ENCODE measurements around the gene PDPK1.

PDPK1 gene

GRCh38 chr16:2520097-2520783 lies 17.6 kb upstream of the PDPK1 start, which contains the start of gene AMDHD2:
Gene AMDHD2 (plus strand): TSS chr16:2520371. CDS start chr16:2520459, 88 bp downstream.
- Histone ChIP-seq H3K27ac (replicated peaks) (peak within 1 kb of the TSS; percentile 68), H3K4me3 (replicated peaks; ENCODE audit: insufficient read depth, low read length) (peak within 1 kb of the TSS; percentile 53), H3K27me3 (ENCODE audit: insufficient read depth, poor library complexity, severe bottlenecking) (no peaks in the 10 kb centered on the region)
- TF ChIP-seq CTCF (IDR thresholded peaks at IDR 0.05; ENCODE audit: insufficient read depth, low read length) (no peak), POLR2AphosphoS5 (IDR thresholded peaks at IDR 0.05; ENCODE audit: low read depth) (peak; percentile 93), REST (IDR thresholded peaks at IDR 0.05; ENCODE audit: insufficient replicate concordance, low read depth) (no peak)
- DNase-seq (ENCODE audit: low read depth in 1 of 2, low spot score in 1 of 2) = peak; percentile 83 to 89

- peak overlapping the region; percentile 53 for H3K4me3 ChIP-seq (replicated peaks; ENCODE audit: insufficient read depth, low read length)
- peak in 1 of 2 experiments; percentile 64 for DNase-seq (ENCODE audit: low read depth in 1 of 2, low spot score in 1 of 2)
- TF ChIP-seq CTCF (IDR thresholded peaks at IDR 0.05; ENCODE audit: insufficient read depth, low read length) (no peak), REST (IDR thresholded peaks at IDR 0.05; ENCODE audit: insufficient replicate concordance, low read depth) (no peak), POLR2AphosphoS5 (IDR thresholded peaks at IDR 0.05; ENCODE audit: low read depth) (no peak), SPI1 (IDR thresholded peaks at IDR 0.05; ENCODE audit: borderline replicate concordance, low read depth) (peak; percentile 78)
- H3K27me3 ChIP-seq (ENCODE audit: insufficient read depth, poor library complexity, severe bottlenecking) = no peaks in the 10 kb centered on the region
- peak overlapping the region; percentile 68 for H3K27ac ChIP-seq (replicated peaks)
Measured at GRCh38 chr16:2520784-2521531, 16.9 kb upstream of the PDPK1 start.

- DNase-seq (ENCODE audit: low read depth in 1 of 2, low spot score in 1 of 2) = no peak
- no peak overlapping the region for H3K4me3 ChIP-seq (replicated peaks; ENCODE audit: insufficient read depth, low read length)
- no peak for TF ChIP-seq CTCF (IDR thresholded peaks at IDR 0.05; ENCODE audit: insufficient read depth, low read length)
- TF ChIP-seq POLR2AphosphoS5 (IDR thresholded peaks at IDR 0.05; ENCODE audit: low read depth) = no peak
- no peak for TF ChIP-seq GABPA (IDR thresholded peaks at IDR 0.05; ENCODE audit: low read depth)
- TF ChIP-seq REST (IDR thresholded peaks at IDR 0.05; ENCODE audit: insufficient replicate concordance, low read depth) = no peak
- TF ChIP-seq SPI1 (IDR thresholded peaks at IDR 0.05; ENCODE audit: borderline replicate concordance, low read depth) = no peak
- no peak overlapping the region for H3K27ac ChIP-seq (replicated peaks)
- H3K27me3 ChIP-seq (ENCODE audit: insufficient read depth, poor library complexity, severe bottlenecking) = no peaks in the 10 kb centered on the region
Measured at GRCh38 chr16:2523801-2524231, 14.0 kb upstream of the PDPK1 start.
